ENCODE data around the gene ELK3.

The ELK3 gene

DNA sequence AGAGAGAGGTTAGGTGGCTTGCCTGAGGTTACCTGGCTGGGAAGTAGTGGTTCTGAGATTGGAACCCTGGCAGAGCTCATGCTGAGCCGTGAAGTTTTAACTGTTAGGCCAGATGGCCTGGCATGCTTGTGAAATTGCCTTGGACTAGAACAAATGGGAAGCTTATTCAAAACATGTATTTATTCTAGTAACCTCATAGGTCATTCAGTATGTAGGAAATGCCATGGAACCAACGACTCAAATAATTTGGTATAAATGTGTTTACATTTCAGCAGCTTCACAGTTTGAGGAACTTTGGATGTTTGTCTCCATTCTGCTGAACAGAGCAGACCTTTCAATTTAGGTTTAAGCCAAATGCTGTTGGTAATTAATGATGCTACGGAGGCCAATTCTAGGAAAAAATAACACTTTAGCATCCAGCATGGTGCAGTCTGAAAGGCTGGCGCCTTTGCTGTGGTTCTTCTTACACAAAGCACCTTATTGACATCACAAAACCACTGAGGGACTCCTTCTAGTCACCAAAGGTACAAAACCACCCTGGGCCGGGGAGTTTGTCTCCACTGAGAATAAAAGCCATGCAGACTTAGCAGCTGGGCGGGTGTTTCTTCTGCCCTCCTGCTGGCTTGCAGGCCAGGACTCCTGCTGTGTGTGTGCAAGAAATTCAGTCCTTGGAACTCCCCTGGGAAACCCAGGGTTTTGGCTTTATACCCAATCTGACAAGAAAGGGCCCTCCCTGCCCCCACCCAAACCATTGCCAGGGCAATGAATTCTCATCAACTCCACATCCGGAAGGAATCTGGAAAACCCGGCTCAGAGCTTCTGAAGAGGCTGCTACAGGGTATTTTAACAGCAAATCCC lies 64.2 kb downstream of the ELK3 start:
- DNase-seq (ENCODE audit: low spot score) = no peak

DNA sequence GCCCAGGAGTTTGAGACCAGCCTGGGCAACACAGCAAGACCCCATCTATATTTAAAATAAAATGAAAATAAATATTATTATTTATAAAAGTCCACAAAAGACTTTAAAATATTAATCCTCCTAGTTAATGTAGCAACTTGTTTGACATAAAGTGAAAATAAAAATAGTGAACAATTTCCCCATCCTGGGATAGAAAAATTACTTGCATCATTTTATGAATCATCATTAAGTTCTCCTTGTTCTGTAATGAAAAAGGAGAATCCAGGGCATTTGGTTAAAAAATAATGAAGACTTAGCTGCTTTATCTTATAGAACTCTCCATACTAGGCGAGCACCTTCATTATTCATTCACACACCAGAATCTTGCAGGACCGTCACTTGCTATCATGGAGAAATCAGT lies 66.1 kb downstream of the ELK3 start:
- no peak for DNase-seq (ENCODE audit: low spot score)

DNA sequence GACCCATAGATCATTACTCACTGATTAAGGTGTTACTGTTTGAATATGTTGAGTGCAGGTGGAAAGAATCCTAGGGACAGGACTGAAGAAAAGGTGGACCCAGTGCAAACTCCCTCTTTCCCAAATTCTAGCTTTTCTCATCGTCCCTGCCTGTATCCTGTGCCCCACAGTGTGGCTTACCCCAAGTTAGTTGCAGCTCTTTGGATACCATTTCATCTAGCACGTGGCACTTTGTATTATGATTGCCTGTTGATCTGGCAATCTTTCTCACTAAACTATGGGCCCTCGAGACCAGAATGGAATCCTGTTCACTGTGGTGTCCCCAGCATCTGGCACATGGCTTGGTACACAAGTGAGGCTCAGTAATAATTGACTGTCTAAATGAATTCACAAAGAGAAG lies 66.5 kb downstream of the ELK3 start:
- DNase-seq (ENCODE audit: low spot score) = no peak

DNA sequence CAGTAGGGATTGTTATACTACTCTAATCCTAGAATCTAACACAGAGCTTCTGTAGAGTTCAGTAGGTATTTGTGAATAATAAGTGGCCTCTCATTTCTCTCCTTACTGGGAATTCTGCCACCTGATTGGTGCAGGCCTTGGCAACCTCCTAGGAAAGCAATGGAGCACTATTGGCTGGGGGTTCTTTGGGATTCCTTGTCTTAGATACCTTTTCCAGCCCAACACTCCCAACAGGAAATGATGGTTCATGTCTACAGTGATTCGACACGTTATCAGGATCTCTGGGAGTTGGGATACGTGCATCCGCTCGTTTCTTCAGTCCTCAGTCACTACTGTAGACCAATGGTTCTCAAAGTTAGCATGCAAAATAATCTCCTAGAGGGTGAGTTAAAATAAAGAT lies 67.4 kb downstream of the ELK3 start:
- no peak for DNase-seq (ENCODE audit: low spot score)

DNA sequence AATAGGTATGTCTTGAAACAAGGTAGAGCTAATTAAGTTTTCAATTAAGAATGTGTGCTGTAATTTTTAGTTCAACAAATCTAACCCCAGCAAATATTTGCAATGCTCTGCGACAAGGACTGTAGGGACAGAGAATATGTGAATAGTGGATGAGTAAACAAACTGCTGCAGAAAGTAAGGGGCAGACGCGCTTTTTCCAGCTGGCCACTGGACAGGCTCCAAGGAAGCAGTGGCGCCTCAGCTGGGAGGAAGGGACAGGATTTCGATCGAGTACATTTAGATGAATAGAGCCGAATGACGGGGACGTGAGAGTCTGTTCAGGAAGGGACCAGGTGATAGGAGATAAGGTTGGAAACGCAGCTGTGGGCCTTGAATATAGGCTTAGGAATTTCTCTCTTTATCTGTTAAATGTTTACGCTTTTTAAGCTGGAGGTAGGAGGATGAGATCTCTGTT lies 69.3 kb downstream of the ELK3 start:
- DNase-seq (ENCODE audit: low spot score) = no peak

- no peak for DNase-seq (ENCODE audit: low spot score)
Measured at GRCh38 chr12:96265400-96265799, 71.2 kb downstream of the ELK3 start.

GRCh38 chr12:96265836-96266235 lies 71.7 kb downstream of the ELK3 start:
- DNase-seq (ENCODE audit: low spot score) = no peak

GRCh38 chr12:96266238-96266637 lies 72.1 kb downstream of the ELK3 start:
- DNase-seq (ENCODE audit: low spot score) = no peak

DNA sequence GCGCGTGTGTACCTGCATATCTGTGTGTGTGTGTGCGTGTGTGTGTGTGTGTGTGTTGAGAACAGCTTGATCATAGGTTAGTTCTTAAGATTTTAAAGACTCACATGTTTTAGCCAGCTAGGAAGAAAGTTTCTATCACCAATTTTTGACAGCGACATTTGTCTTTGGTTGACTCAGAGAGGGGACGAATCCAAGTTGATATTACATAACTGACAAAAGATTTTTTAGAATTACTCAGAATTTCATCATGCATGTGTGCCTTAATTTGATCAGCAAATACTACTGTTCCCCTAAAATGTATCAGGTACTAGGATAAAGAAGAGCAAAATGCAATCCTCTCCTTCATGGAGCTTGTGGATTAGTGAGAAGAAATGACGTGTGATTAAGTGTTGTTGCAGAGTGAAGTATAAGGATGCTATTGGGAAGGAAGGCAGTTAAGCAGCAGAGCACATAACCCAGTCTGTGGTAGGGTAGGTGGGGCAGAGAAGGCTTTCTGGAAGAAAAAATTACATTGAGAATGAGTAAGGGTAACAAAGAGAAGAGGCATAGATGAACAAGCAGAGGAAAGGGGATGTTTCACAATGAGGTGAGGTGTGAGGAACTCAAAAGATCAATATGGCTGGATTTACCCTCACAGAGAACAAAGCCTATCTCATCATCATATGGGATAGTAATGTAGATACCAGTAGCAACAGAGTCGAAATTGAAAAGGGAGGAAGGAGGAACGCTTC lies 77.5 kb downstream of the ELK3 start:
- DNase-seq (ENCODE audit: low spot score) = no peak

- peak; percentile 28 for DNase-seq (ENCODE audit: low spot score)
Measured at GRCh38 chr12:96274331-96274730, 80.2 kb downstream of the ELK3 start.

- no peak for DNase-seq (ENCODE audit: low spot score)
Measured at GRCh38 chr12:96285158-96285557, 91.0 kb downstream of the ELK3 start.

DNA sequence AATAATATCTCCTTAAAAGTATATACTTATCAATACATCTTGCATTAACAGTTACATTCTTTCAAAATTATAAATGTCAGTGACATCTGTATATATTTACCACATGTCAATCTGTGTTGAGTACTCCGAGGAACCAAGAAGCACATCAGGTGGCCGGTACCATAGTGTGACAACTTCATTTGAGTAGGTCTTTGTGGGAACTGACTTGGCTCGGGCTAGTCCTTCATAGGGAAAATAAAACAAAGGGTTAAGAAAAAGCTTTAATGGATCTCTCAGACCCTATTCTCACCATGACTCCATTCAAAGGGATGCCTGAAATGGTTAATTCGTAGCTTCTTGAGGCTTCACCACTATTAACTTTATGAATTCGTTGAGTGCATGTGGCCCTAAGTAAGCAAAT lies 94.9 kb downstream of the ELK3 start:
- no peak for DNase-seq (ENCODE audit: low spot score)

DNA sequence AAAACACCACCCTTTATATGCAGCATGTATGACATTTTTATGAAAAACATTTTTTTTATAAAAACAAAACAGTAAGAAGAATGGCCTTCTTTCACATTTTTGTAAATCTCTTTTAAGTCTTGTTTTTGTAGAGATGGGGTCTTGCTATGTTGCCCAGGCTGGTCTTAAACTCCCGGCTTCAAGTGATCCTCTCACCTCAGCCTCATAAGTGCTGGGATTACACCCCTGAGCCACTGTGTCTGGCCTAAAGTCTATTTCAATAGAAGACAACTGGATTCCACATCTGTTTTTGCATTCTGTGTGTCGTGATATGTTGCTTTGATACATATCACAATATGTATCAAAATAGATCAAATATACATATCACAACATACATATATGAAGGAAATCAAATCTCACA lies 98.9 kb downstream of the ELK3 start:
- DNase-seq (ENCODE audit: low spot score) = no peak

- no peak for DNase-seq (ENCODE audit: low spot score)
Measured at GRCh38 chr12:96294831-96295230, 100.7 kb downstream of the ELK3 start.

DNA sequence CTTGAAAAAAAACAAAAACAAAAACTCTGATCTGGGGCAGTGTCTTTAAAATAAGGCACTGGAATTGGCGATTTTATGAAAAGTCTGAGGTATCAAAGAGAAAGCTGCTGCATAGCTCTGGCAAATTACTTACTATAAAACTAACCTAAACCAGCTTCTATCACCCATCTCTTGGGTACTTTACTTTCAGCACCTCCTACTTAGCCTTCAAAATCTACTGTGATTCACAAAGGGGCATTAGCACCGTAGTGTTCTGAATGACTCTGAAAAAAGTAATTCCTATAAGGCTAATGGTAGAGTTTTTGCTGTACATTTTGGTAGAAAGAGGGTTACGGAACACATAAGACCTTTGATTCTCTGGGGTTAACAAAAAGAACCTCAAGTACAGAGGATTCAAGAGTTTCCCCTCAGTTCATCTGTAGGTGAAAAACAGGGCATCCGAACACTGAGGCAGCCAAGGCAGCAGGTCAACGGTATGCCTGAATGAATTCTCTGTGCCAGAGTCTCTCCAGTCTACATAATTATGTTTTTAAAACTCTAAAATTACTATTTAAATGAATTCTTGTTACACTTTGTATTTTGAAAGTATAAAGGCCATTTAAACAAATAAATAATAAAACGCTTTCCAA lies 101.5 kb downstream of the ELK3 start:
- no peak for DNase-seq (ENCODE audit: low spot score)

- no peak for DNase-seq (ENCODE audit: low spot score)
Measured at GRCh38 chr12:96297504-96297903, 103.3 kb downstream of the ELK3 start.

DNA sequence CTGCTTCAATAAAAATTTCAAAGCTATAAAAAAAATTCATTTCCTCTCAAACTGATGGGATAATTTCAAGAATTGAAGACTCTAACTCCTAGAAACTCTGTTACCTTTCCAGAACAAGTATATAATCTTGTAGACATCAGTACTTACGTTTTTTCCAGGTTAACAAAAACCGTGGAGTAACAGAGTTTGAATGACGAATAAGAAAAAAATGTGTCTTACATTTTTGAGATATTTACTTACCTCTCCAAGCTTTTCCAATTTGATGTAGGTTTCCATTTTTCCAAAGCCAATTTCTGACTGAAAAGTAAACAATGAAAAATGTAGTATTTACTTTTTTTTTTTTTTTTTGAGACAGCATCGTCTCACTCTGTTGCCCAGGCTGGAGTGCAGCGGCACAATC lies 105.9 kb downstream of the ELK3 start:
- no peak for DNase-seq (ENCODE audit: low spot score)

DNA sequence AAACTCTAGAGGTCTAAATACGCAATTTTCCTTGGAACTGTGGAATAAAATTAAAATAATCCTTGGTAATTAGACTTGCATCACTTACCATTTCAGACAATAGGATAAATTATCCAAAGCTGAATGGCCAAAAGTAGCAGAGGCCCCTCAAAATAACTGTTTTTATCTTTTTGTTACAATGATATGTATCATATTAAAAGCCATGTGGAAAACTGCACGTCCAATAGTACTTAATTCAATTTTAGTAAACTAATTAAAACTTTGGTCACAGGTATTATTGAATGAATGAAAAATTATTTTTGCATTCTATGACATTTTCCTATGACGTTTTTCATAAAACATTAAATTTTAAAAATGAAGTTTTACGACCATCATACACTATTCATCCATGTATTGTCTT lies 107.6 kb downstream of the ELK3 start:
- DNase-seq (ENCODE audit: low spot score) = no peak

- DNase-seq (ENCODE audit: low spot score) = no peak
Measured at GRCh38 chr12:96302687-96303310, 108.6 kb downstream of the ELK3 start.

DNA sequence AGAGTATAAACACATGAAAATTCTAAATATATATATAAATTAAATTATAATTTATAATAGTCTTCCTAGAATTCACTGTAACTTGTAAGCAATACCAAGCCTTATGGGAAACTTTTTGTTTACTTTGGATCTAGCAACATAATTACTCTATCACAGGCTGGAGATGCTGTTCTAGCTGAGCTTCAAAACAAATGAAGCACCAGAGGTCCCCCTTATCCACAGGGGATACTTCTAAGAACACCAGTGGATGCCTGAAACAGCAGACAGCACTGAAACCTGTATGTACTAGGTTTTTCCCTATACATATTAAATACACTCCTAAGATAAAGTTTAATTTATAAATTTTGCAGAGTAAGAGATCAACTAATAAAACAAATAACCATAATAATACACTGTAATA lies 109.5 kb downstream of the ELK3 start:
- no peak for DNase-seq (ENCODE audit: low spot score)

DNA sequence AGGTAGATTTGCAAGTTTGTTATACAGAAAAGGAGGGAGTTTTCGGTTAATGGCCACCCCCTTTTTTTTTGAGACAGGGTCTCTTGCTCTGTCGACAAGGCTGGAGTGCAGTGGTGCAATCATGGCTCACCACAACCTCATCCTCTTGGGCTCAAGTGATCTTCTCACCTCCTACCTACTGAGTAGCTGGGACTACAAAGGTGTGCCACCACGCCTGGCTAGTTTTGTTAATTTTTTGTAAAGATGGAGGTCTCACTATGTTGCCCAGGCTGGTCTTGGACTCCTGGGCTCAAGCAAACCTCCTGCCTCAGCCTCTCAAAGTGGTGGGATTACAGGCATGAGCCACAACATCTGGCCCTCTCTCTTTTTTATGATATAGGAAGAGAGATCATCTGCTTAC lies 111.5 kb downstream of the ELK3 start:
- DNase-seq (ENCODE audit: low spot score) = no peak

GRCh38 chr12:96308881-96309280 lies 114.7 kb downstream of the ELK3 start:
- no peak for DNase-seq (ENCODE audit: low spot score)

DNA sequence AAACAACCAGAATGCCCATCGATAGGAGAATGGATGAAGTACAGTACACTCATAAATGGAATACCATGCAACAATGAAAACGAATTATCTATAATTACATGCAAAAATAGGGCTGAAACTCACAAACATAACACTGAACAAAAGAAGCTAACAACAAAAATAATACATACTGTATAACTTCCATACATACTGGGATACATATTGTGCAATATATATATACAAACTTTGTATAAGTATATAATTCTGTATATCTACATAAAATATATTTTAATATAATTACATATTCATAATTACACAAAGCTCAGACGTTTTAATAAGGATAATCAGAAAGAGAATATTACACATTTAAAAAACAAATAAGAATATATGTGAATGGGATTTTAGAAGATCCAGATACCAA lies 115.9 kb downstream of the ELK3 start:
- no peak for DNase-seq (ENCODE audit: low spot score)
